22Rv1 (cell line): ENCODE measurements around the gene DCXR.

ENCODE experiments used
- ZFX ChIP-seq: fragments of 450-650 bp; IDR thresholded peaks from 2 replicates; pipeline ENCODE4 v1.6.1; 2017; ENCODE audit warnings: antibody characterized with exemption, borderline replicate concordance
- TF ChIP-seq, protein P1 (sequence below): fragments of 450-650 bp; IDR thresholded peaks from 2 replicates; pipeline ENCODE4 v1.5.1; 2017; ENCODE audit warnings: mild to moderate bottlenecking

DNA sequence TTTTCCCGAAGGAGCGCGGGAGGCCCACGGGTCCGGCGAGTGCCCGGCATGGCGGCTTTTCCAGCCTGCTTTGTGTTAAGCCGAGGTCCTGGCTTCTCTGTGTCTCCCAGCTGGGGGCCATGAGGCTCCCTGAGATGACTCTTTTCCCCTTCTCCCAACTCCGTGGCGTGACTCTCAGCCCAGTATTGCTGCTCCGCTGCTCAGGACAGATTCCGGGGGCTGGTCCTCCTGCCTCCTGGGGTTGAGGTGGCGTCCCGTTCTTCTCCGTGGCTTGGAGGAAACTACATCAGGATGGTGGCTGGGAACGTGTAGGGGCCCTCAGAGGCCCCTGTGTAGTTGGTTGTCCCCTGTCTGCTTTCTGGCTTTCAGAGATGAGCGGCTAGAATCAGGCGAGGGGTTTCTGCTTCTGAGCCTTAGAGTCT is 15.2 kb upstream of the DCXR start:
- TF ChIP-seq, protein P1, sequence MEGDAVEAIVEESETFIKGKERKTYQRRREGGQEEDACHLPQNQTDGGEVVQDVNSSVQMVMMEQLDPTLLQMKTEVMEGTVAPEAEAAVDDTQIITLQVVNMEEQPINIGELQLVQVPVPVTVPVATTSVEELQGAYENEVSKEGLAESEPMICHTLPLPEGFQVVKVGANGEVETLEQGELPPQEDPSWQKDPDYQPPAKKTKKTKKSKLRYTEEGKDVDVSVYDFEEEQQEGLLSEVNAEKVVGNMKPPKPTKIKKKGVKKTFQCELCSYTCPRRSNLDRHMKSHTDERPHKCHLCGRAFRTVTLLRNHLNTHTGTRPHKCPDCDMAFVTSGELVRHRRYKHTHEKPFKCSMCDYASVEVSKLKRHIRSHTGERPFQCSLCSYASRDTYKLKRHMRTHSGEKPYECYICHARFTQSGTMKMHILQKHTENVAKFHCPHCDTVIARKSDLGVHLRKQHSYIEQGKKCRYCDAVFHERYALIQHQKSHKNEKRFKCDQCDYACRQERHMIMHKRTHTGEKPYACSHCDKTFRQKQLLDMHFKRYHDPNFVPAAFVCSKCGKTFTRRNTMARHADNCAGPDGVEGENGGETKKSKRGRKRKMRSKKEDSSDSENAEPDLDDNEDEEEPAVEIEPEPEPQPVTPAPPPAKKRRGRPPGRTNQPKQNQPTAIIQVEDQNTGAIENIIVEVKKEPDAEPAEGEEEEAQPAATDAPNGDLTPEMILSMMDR = no peak
- no peak for TF ChIP-seq ZFX
